ENCODE results near the gene OTOL1.
"Not testable (repeated sequence)": the region's sequence is repeated elsewhere in the genome, so short reads cannot be mapped to it uniquely, and the experiment has no call there.

OTOL1 gene

DNA sequence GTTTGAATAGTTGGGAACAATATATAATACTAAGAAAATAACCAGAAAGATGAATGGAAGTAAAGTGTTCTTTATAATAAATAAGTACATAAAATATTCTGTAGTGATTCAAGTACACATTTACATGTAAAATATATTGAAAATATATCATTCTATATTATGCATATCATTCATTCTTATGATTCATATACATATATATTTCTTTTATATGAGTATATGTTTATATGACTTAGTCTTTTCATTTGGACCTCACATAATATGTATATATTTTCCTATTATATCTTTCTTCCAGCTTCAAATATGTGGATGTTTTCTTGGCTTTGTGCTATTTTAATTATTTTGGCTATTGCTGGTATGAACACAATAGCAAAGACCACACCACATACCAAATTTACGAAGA, at the start of gene OTOL1:
TSS of gene OTOL1 (plus strand) at position 301 of the 400 bp plus-strand sequence. CDS start at position 301, 0 bp downstream.
- DNase-seq (ENCODE audit: low read depth in 2 of 2): no peak

DNA sequence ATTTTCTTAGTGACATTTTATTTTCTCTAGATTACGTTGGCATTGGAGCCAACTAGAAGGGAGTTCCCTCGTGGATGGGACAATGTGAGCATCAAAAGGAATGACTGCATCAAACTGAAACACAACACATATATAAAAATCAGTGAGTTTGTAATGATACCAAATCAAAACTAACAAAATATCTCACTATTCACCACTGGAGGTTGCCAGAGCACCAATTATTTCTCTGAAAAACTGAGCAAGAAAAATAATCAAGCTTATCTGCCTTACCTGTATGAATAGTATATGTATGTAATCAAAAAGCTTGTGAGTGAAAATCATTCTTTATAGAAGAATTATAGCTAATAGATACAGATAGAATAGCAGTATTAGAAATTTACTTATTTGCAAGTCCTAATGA, 46.8 kb upstream of the OTOL1 start:
- DNase-seq (ENCODE audit: low read depth in 2 of 2): no peak

DNA sequence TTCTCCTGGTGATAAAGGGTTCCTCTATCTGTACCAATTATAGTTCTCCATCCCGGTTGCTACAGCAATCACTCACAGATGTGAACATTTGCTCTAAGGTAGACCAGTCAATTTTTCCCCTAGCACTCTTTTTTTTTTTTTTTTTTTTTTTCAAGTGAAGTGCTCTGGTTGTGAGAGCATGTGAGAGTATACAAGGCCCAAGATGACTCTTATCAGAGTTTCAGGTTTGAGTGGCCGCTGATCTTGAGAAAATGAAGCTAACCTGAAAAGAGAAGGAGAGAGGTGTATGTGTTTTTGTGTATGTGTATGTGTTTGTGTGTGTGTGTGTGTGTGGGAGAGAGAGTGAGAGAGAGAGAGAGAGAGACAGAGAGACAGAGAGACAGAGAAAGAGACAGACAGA, 44.4 kb upstream of the OTOL1 start:
- no peak for DNase-seq (ENCODE audit: low read depth in 2 of 2)

DNA sequence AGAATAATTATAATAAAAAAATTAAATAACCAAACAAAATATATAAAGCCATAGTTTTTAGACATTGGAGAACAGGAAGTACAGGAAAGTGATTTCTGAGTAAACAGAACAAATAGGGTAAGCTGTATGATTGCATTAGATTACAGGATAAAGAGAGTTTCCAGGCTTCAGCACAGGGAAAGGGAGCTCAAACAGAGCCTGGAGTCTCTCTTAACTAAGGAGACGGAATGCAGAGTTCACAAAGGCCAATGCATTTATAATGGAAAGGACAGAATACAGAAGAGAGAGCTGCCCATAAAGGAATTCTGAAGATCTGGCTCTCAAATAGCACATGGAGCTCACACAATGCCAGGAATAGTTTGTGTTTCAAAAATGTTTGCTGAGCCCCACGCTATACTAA, 42.0 kb upstream of the OTOL1 start:
- no peak for DNase-seq (ENCODE audit: low read depth in 2 of 2)

DNA sequence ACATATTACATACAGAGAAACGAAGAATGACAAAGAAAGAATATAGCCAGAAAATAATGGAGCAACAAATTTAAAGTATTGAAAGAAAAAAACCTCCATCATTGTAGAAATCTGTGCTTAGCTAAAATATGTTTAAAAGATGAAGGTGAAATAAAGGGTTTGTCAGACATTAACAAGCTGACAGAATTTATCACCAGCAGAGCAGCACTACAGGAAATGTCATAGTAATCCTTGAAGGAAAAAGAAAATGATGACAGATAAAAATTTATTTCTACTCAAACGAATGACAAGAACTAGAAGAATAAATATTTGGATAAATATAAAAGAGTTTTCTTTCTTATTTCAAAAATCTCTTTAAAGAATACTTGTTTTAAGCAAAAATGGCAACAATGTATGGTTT, 40.6 kb upstream of the OTOL1 start:
- DNase-seq (ENCODE audit: low read depth in 2 of 2): no peak

DNA sequence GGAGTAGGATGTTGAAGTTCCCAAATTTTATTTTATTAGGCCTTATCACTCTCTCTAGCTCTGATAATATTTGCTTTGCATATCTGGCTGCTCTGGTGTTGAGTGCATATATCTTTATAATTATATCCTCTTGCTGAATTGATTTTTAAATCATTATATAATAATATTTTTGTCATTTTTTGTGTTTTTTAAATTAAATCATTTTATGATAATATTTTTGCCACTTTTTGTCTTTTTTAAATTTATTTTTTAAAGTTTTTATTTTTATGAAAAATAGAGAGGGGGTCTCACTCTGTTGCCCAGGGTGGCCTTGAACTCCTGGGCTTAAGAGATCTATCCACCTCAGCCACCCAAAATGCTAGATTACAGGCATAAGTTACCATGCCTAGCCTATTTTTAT, 34.5 kb upstream of the OTOL1 start:
- no peak for DNase-seq (ENCODE audit: low read depth in 2 of 2)

DNA sequence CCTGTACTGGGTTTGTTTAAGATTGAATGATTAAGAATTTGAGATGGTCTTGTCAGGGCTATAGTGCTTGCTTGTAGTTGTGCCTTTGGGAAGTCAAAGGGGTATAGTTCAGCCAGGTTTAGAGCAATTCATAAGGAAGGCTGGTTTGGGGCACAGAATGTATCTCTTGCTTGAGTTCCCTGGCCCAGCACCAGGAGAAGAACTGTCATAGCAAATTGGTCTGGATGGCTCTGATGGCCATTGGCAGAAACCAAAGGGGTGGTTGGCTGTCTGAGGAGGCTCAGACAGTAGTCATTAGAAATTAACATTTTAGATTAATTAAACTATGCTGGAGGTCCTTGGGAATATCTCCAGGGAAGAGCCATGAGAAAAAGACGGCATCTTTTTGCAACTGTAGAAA, 25.4 kb upstream of the OTOL1 start:
- no peak for DNase-seq (ENCODE audit: low read depth in 2 of 2)

DNA sequence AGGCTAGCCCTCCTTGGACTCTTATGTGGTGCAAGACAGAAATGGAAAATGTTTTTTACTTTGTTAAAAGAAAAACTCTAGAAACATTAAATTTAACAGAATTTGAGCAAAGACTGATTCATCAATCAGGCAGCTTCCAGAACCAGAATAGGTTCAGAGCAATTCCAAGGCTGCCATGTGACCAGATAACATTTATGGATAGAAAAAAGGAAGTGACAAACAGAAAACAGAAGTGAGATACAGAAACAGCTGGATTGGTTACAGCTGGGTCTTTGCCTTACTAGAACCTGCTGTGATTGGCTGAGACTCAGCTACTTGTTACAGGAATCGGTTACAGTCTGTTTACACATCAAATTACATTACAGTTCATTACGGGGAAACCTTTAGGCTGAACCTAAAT, 22.5 kb upstream of the OTOL1 start:
- DNase-seq (ENCODE audit: low read depth in 2 of 2): no peak

DNA sequence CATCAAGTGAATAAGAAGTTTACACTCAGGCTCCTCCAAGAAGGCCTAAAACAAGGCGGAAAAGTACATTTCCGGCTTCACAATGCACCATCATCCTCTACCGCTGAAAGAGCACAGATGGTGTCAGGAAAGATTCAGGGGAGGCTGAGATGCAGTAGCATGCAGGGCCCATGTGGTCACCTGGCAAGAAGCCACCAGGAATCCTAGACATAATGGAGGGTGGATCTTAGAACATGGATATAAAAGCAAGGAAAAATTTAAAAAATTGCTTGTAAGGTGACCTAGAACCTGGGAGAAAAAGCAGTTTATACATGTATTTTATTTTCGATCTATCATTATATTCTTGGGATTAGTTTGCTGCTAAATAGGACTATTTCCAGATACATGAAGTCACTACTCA, 21.9 kb upstream of the OTOL1 start:
- no peak for DNase-seq (ENCODE audit: low read depth in 2 of 2)

DNA sequence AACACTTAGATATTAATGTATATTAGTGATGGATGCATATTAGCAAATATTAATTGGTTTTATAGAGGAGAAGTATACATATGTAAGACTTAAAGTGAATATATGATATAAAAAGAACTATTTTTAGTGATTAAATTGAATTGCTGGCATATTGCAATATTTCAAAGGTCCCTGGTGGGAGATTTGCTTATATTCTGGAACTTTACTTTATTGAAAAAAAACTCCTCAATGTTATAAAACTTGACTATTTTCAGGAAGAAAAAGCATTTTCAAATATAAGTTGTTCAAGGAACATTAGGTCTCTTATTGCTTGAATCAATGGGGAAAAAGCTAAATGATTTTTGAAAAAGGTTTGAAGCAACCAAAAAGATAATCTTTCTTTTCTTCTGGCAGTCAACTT, 21.4 kb upstream of the OTOL1 start:
- DNase-seq (ENCODE audit: low read depth in 2 of 2): no peak

DNA sequence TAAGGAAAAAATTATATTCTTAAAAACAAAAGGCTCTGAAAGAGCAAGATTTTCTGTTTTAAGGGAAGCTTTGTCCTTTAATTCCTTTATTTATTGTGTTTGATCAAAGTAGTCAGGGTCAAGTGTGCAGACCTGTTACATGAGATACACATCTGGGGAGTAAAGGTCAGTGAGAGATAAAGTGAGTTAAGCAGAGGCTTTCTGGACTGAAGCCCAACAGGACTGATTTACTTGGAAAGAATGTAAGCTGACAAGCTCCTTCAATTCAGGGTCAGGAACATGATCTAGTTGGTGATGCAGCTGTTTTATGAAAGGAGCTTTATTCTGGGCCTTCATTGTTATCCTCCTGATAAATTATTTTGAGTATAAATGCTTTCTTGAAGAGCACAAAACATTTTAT, 20.7 kb upstream of the OTOL1 start:
- no peak for DNase-seq (ENCODE audit: low read depth in 2 of 2)

DNA sequence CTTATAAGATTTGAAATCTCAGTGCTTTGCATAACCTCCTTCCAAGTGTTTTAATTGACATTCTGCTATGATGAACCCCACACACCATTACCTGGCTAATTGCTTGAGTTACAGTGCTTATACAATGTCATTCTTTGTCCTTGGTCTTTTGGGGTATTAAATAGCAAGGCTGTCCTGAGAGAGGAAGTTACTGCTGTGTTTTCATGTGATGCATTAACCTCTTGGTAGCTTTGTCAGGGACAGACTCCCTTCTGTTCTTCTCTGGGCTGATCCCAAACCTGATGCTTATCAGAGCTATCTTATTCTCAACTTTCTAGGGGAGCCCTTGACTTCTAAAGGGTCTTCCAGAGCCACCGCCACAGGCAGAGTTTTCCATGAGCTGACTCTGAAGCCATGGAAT, 12.4 kb upstream of the OTOL1 start:
- no peak for DNase-seq (ENCODE audit: low read depth in 2 of 2)

DNA sequence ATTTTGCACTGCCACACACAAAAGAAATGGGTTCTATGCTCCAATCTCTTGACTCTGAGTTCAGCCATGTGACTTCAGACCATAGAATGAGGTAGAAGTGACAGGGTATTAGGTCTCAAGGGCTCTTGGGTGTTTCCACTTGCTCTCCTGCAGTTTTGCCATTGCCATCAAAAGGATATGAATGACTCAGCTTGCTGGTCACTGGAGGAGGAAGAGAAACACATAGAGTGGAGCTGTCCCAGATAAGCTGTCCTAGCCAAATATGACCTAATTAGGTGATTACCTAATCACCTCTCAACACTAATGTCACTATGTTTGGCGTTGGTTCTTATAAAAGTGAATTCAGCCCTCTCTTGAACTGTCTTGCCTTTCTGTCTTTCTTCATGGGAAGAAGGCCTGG, 8.3 kb upstream of the OTOL1 start:
- DNase-seq (ENCODE audit: low read depth in 2 of 2): not testable (repeated sequence)

DNA sequence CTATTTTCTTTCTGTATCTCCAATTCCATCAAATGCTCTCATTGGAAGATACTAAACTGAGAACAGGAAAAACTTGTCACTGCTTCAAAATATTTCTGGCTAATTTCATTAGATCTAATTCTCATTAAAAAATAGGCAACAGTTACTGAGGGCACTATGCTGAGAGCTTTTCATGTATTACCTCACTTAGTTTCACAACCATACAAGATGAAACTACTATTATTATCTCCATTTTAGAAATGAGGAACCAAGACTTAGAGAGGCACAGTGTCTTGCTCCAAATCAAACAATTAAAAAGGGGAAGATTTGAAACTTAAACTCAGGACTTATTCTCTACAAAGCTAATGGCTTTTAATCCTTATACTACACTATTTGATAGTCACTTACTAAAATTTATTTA, 7.2 kb upstream of the OTOL1 start:
- no peak for DNase-seq (ENCODE audit: low read depth in 2 of 2)

DNA sequence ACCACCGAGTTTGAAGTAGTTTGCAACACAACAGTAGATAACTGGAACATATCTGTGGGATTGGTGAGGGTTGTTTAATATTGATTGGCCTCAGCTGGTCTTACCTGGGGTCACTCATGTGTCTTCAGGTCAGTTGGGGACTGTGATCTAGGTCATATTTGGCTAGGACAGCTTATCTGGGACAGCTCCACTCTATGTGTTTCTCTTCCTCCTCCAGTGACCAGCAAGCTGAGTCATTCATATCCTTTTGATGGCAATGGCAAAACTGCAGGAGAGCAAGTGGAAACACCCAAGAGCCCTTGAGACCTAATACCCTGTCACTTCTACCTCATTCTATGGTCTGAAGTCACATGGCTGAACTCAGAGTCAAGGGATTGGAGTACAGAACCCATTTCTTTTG, 5.8 kb upstream of the OTOL1 start:
- DNase-seq (ENCODE audit: low read depth in 2 of 2): not testable (repeated sequence)

DNA sequence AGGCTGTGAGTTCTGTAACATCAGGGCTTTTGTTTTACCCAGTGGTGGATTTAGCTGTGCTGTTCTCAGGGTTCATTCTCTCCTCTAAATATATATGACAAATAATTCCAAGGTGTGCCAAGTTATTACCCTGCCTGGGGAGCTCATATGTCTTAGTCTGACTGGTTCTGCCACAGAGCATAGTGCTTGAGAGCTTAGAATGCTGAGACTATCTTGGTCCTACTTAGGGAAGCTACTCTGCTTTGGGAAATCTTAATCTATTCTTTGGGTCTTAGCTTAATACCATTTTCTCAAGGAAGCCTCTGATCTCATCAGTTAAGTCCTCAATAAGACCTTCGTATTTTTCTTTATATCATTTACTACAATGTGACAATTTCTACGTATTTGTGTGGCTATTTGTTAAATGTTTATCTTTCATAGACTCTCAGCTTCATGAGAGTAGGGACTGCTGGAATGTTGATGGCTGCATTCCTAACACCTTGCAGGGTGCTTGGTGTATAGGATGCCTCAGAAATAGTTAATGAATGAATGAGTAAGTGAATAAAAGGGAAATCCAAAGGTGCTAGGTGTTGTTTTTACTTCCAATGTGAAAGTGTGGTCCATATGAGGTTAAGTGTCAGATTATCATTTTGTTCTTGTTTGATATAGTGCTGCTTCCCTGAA, 1.8 kb downstream of the OTOL1 start:
- no peak for DNase-seq (ENCODE audit: low read depth in 2 of 2)

DNA sequence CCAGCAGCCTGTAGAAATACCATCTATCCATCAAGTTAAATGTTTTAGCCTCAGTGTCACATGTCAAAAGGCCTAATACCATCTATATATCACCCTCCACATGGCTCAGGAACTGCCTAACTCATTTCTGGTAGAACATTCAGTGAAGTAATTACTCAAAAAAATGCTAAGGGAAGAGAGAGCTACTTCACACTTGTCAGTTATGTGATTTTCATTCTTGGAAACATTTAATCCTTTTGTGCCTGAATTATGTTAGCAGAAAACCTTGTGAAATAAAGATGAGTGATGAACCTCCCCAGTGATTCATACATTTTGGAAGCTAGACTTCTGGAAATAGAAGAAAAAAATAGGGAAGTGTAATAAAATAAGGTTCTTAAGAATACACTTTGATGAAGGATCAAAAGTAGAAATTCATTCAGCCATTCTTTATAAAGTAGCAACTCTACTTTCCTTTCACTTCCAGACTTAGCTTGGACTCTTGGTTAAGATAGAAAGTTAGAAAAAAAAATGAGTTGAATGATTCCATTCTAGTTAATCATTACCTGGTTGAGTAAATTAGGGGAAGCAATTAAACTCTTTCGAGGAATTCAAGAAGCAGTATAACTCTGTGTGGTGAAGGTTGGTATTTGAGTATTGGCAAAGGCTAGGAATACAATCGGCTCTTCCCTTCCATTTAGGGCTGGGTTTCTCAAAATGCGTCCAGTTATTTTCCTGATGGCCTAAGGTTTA, 3.6 kb downstream of the OTOL1 start:
- DNase-seq (ENCODE audit: low read depth in 2 of 2): no peak

DNA sequence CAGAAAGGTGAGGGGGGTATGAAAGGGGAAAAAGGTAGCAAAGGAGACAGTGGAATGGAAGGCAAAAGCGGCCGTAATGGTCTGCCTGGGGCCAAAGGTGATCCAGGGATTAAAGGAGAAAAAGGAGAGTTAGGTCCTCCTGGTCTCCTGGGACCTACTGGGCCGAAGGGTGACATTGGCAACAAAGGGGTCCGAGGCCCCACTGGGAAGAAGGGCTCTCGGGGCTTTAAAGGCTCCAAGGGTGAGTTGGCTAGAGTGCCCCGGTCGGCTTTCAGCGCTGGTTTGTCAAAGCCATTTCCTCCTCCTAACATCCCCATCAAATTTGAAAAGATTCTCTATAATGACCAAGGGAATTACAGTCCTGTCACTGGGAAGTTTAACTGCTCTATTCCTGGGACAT, 6.7 kb downstream of the OTOL1 start:
- no peak for DNase-seq (ENCODE audit: low read depth in 2 of 2)

DNA sequence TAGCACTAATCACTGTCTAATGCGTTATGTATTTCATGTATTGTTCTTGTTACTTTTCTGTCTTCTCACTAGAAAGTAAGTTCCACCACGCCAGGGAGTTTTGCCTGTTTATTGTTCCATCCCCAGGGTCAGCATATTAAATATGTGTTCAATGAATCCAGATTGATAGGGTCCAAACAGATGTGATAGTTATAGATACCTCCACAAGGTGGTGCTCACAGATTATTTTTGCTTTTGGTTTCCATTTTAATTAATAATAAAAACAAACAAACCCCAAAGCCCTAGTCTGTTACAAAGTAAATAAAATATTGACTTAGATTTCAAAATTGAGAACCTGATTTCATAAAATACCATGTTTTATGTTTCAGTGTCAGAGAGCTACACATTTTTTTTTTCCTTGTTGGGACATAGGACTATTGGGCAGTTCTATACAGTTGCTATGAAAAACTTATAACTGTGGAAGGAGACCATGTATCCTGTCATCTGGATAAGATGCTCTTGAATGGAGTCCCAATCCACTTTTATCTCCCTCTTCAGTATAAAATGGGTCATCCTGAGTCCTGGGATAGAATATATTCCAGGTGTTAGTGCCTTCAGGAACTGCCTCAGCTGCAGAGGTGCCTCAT, 12.4 kb downstream of the OTOL1 start:
- no peak for DNase-seq (ENCODE audit: low read depth in 2 of 2)

DNA sequence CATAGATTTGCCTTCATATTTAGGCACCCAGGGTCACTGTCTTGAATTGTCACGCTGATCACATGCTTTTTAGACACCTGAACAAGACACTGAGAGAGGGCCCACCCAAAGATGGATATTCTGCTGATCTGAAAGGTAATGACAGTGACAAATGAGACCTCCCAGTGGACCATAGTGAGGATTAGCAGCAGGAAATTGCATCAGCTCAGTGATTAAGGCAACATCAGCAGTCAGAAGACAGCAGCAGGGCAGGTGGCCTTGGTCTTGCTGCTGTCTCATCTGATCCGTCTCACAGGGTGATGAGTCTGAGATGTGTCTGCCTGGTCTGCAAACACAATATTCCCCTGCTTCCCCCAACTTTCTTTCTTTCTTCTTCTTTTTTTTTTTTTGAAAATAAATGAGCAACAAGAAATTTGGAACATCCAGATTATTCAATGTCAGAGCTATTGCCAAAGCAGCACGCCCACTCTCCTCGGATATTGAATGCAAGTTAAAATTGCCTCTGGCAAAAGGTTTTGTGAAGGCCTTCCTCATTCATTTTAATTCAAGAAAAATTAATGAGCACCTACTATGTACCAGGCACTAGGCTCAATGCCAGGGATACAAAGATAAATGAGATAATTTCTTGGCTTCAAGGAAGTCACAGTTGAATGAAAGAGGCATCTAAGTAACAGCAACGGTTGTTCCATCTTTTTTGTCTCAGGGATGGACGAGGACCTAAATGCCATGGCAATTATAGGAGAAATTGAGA, 14.1 kb downstream of the OTOL1 start:
- no peak for DNase-seq (ENCODE audit: low read depth in 2 of 2)

DNA sequence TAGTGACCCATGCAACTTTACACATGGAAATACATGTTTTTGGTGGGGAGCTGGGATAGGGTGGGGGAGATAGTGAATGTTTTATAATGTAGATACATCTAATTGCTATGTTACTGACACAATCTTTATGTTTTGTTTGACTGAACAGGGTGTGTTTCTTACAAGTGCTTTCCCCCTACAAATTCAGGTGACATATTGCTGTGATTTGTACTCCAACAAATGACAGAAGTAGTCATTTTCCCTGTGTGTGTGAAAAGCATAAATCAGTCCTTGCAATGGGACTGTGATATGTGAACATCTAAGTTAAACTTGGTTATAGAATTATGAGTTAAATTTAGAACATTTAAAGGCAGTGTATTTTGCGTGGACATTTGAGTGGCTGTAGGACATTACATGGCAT, 27.3 kb downstream of the OTOL1 start:
- DNase-seq (ENCODE audit: low read depth in 2 of 2): no peak

DNA sequence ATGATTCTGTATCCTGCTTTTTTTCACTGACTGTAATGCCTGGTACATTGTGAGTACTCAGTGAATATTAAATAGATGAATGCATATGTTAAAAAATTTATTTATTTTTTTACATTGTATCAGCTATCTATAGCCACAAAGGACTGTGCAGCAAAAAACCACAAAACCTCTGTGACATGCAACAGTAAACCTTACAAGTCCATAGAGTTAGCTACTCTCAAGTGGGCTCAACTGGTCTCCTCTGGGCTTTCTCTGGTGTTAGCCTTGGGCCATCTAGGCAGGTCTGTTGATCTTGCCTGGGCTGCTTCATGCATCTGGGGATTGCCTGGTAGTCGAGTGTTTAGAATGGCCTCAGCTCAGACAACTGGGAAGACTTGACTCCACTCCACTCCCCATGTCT, 35.3 kb downstream of the OTOL1 start:
- DNase-seq (ENCODE audit: low read depth in 2 of 2): no peak

DNA sequence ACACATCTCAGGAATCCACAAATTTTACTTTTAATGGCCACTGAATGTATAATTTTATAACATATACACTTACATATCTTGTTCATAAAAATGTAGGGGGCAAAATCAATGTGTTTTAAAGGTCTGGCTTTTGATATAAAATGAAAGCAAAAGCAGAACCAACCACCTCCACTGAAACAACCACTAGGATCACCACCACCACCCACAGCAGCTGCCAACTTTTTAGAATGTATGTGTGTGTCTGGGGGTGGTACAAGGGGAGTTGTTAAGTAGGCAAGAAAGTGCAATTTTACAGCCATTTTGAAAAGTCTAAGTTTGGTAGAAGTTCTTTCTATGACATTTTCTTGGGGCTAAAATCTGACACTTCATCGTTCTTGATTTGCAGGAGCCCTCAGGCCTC, 44.0 kb downstream of the OTOL1 start:
- no peak for DNase-seq (ENCODE audit: low read depth in 2 of 2)

Data from stimulated activated CD4-positive, alpha-beta T cell treated with anti-CD3 and anti-CD28 coated beads, Interleukin-12 subunit alpha, Interleukin-12 subunit beta, amount 100 ng/mL, for 24 hours (primary cell).